D721Med (cell line): Measurements from ENCODE around the gene DENND4B.
"Not testable (repeated sequence)": the region's sequence is repeated elsewhere in the genome, so short reads cannot be mapped to it uniquely, and the experiment has no call there.

Experiments used
- DNase-seq: peaks from one replicate; pipeline ENCODE4 v3.0.0; 2011; ENCODE audit warnings: low spot score; ENCODE audit not compliant: insufficient read length
- FAIRE-seq: peaks from 2 replicates; lab custom pipeline; 2011; peaks lifted over from hg19 to GRCh38; lab: Jason Lieb, UNC
- CTCF ChIP-seq: IDR thresholded peaks from 2 replicates; pipeline ENCODE4 v1.5.1; 2012; ENCODE audit warnings: mild to moderate bottlenecking, control low read depth; ENCODE audit not compliant: insufficient read depth; ENCODE audit errors: missing control alignments

Gene DENND4B

GRCh38 chr1:153985941-153986761, 39.6 kb upstream of the DENND4B start, which contains the start of gene RAB13:
TSS of gene RAB13 (minus strand) at chr1:153986339. CDS start at chr1:153986236, 103 bp downstream.
- DNase-seq = no peak
- FAIRE-seq = no peak
- TF ChIP-seq CTCF = no peak

GRCh38 chr1:153985341-153985912, 38.9 kb upstream of the DENND4B start:
- TF ChIP-seq CTCF = no peak
- FAIRE-seq (no peak), DNase-seq (no peak)

- FAIRE-seq (no peak), DNase-seq (no peak)
Observed at GRCh38 chr1:153984123-153984894, 37.8 kb upstream of the DENND4B start.

GRCh38 chr1:153981735-153982134, 35.2 kb upstream of the DENND4B start:
- not testable (repeated sequence) for DNase-seq, FAIRE-seq

More at GRCh38 chr1:153984123-153984894, 37.8 kb upstream of the DENND4B start:
- no peak for TF ChIP-seq CTCF

GRCh38 chr1:153979091-153979490, 32.6 kb upstream of the DENND4B start:
- FAIRE-seq, DNase-seq: not testable (repeated sequence)

- FAIRE-seq = no peak
- no peak for DNase-seq
Observed at GRCh38 chr1:153978274-153978909, 31.9 kb upstream of the DENND4B start.

More at GRCh38 chr1:153978274-153978909, 31.9 kb upstream of the DENND4B start:
- TF ChIP-seq CTCF = no peak
